GM23248 (cell line): Measurements from ENCODE around the gene CTCF.

Experiments
- EZH2 ChIP-seq: fragments of 200-600 bp; sonication (generic); IDR thresholded peaks from 2 replicates; pipeline ENCODE4 v1.6.1; 2018; ENCODE audit warnings: antibody characterized with exemption, mild to moderate bottlenecking; ENCODE audit not compliant: insufficient read depth, poor library complexity, severe bottlenecking
- EZH2phosphoT487 ChIP-seq: fragments of 200-600 bp; sonication (generic); IDR thresholded peaks from 2 replicates; pipeline ENCODE4 v1.6.1; 2018; ENCODE audit warnings: antibody characterized with exemption, moderate library complexity, mild to moderate bottlenecking, low read depth; ENCODE audit not compliant: insufficient read depth

- TF ChIP-seq EZH2phosphoT487: no peak
- TF ChIP-seq EZH2: no peak
These were observed 41.1 kb upstream of the CTCF start for GRCh38 chr16:67521095-67521804.
